Stomach (tissue), 9 donors: ENCODE results near the gene ZNF684. TPM values are rescaled to one million over a fixed set of nuclear protein-coding genes. Genes with fewer than 3 reads are reported as not detected.
A peak's percentile ranks its signal among the peaks of the same experiment; 100 is the strongest.

Experiments used
- DNase-seq, 2 donors: peaks; one replicate each; pipeline versions ENCODE4 v3.0.0 to v3.0.0-alpha.2; 2013 to 2019
- H3K27ac ChIP-seq, 5 donors: fragments of 200-600 bp in 4 of 5; sonication (generic) in 4 of 5; one replicate each; pipeline ENCODE4 v1.5.1; 2013 to 2019; ENCODE audit warnings: mild to moderate bottlenecking in 1 of 5, moderate library complexity in 1 of 5
- H3K27me3 ChIP-seq, 3 donors: fragments of 200-600 bp; sonication (generic); one replicate each; pipeline ENCODE4 v1.5.1; 2017 to 2019; ENCODE audit warnings: mixed run types in 1 of 3
- H3K36me3 ChIP-seq, 4 donors: fragments of 200-600 bp; sonication (generic); 1 replicate in 3 of 4; 2 replicates in 1 of 4; pipeline ENCODE4 v1.5.1; 2016 to 2019
- H3K4me1 ChIP-seq, 4 donors: fragments of 200-600 bp; sonication (generic); one replicate each; pipeline ENCODE4 v1.5.1; 2016 to 2019
- H3K4me3 ChIP-seq, 4 donors: fragments of 200-600 bp; sonication (generic) in 3 of 4; one replicate each; pipeline ENCODE4 v1.5.1; 2016 to 2019; ENCODE audit warnings: mild to moderate bottlenecking in 1 of 4
- H3K9me3 ChIP-seq, 4 donors: fragments of 200-600 bp; sonication (generic); one replicate each; pipeline ENCODE4 v1.5.1; 2016 to 2019
- EP300 ChIP-seq: sonication (generic); formaldehyde crosslinking; IDR thresholded peaks from one replicate; pipeline ENCODE4 v1.6.1; 2017; ENCODE audit warnings: antibody characterized with exemption
- POLR2A ChIP-seq, 4 donors: fragments of 450-650 bp; IDR thresholded peaks; one replicate each; pipeline ENCODE4 v1.6.1; 2016; ENCODE audit warnings: antibody characterized with exemption in 4 of 4, control low read depth in 2 of 4, mild to moderate bottlenecking in 1 of 4, moderate library complexity in 1 of 4
- POLR2AphosphoS5 ChIP-seq, 3 donors: sonication (generic); formaldehyde crosslinking; IDR thresholded peaks; one replicate each; pipeline ENCODE4 v1.6.1; 2016; ENCODE audit warnings: antibody characterized with exemption in 3 of 3
- WGBS, 5 donors: extraction: QIAGEN DNeasy Blood & Tissue Kit in 3 of 5; methylation state at CpG; one replicate each; pipeline versions ENCODE4 v1.1.5 to v1.1.7; 2013 to 2018; 5-methylcytosine and 5-hydroxymethylcytosine counted together
- intact Hi-C: fragments of 100-400 bp; cut with DNase I; formaldehyde crosslinking; loops from one replicate; pipeline ENCODE4 v1.15.1; 2023; ENCODE audit warnings: low total_unique reads
- polyA plus RNA-seq, 3 donors: library from polyadenylated mRNA; stranded (reverse); fragments of 200-250 nt; gene quantifications; one replicate each; pipeline ENCODE4 v1.2.3, GENCODE V29; 2013
- total RNA-seq, 5 donors: library from RNA; depleted of rRNA; stranded (reverse); fragments of >200 nt; gene quantifications; one replicate each; pipeline versions ENCODE4 v1.1.0 to v1.2.3, GENCODE V29; 2014 to 2016
- TF ChIP-seq, protein P1 (sequence below), 7 experiments: fragments of 450-650 bp in 4 of 7; fragments of 200-600 bp in 3 of 7; sonication (generic) in 3 of 7; IDR thresholded peaks; one replicate each; pipeline ENCODE4 v1.5.1; 2016 to 2019; ENCODE audit warnings: antibody characterized with exemption in 7 of 7, control low read depth in 2 of 7, mild to moderate bottlenecking in 1 of 7
- donor health status: healthy with polysubstance abuse.
- donor health status: Bipolar disorder and iron deficiency.
- donor health status: healthy.

The ZNF684 gene
- total and polyA plus RNA-seq, 8 donors, result 2.2 to 15.6 (median 3.9) TPM; not detected in 1

DNA sequence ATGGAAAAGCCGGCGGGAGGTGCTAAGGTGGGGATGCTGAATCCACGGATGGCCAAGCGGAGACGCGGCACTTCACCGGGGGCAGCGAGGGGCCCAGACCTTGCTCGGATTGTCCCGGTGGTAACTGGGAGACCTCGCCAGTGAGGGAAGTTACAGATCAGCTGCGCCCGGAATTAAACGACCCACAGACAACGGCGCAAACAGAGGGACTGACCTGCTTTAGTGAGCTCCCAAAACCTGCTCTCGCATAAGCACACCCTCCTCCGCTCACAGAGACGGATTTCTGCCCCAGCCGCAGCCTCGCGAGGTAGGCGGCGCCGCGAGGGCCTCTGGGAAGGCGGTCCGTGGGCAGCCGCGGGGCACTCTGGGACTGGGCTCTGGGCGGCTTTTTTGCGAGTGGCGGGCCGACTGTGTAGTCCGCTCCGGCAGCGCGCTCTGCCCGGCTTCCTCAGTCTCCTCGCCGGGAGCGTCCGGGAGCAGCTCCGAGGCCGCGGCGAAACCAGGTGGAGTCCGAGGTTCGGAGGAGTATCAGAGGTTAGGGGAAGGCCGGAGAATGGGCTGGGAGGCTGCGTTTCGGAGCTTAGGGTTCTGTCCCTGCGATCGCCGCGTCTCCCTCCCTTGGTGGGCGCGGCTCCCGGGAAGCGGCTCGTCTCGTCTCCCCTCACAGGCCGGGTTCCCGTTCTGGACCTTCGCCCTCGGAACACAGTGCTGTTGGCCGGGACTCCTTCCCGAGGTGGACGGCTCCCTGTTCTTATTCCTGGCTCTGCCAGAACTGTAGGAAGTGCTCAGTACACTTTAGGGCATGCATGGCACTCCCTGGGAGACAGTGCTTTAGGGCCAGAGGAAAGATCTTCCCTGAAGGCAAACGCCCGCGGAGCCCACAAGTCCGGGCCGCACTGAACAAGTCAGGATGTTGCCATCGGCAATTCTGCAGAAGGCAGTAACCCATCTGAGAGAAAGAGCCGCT, 22.8 kb upstream of the ZNF684 start, which contains the start of gene EXO5:
Gene EXO5 (plus strand): TSS at position 393 of the 967 bp plus-strand sequence. CDS start 5,778 bp downstream, outside the sequence.
- WGBS, 5 donors, result 1 to 2% (median 1%) methylated on average over 37 to 76 of the region's 76 CpGs
- Histone ChIP-seq H3K4me3 (peak within 1 kb of the TSS; percentile 74 to 82 (median 78)), H3K9me3 (peaks cover 0 to 40% (median 19%) of the 10 kb centered on the region in 4 donors), H3K4me1 (peaks cover 6 to 19% (median 18%) of the 10 kb centered on the region in 4 donors), H3K36me3 (peaks cover 0 to 15% (median 2%) of the 10 kb centered on the region in 4 donors), H3K27me3 (no peaks in the 10 kb centered on the region), H3K27ac (peak within 1 kb of the TSS; percentile 34 to 82 (median 75))
- intact Hi-C loops, result no loop called here
- peak; percentile 82 to 93 for DNase-seq
- TF ChIP-seq, protein P1, sequence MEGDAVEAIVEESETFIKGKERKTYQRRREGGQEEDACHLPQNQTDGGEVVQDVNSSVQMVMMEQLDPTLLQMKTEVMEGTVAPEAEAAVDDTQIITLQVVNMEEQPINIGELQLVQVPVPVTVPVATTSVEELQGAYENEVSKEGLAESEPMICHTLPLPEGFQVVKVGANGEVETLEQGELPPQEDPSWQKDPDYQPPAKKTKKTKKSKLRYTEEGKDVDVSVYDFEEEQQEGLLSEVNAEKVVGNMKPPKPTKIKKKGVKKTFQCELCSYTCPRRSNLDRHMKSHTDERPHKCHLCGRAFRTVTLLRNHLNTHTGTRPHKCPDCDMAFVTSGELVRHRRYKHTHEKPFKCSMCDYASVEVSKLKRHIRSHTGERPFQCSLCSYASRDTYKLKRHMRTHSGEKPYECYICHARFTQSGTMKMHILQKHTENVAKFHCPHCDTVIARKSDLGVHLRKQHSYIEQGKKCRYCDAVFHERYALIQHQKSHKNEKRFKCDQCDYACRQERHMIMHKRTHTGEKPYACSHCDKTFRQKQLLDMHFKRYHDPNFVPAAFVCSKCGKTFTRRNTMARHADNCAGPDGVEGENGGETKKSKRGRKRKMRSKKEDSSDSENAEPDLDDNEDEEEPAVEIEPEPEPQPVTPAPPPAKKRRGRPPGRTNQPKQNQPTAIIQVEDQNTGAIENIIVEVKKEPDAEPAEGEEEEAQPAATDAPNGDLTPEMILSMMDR (IDR thresholded peaks at IDR 0.05), result peak in 1 of 7 experiments; percentile 6
- TF ChIP-seq POLR2A (IDR thresholded peaks at IDR 0.05), result no peak
- peak; percentile 40 to 64 (median 49) for TF ChIP-seq POLR2AphosphoS5 (IDR thresholded peaks at IDR 0.05)

GRCh38 chr1:40519517-40519916, 11.9 kb upstream of the ZNF684 start:
- intact Hi-C loops, result no loop called here
- TF ChIP-seq POLR2A (IDR thresholded peaks at IDR 0.05) (no peak), POLR2AphosphoS5 (IDR thresholded peaks at IDR 0.05) (no peak), EP300 (no peak)
- TF ChIP-seq, protein P1 (IDR thresholded peaks at IDR 0.05), result no peak
- no peak overlapping the region for H3K27ac ChIP-seq
- no peaks in the 10 kb centered on the region for H3K4me1 ChIP-seq
- H3K9me3 ChIP-seq, result peaks cover 5 to 96% (median 62%) of the 10 kb centered on the region in 4 donors
- no peak overlapping the region for H3K4me3 ChIP-seq
- DNase-seq, result no peak
- no peaks in the 10 kb centered on the region for H3K27me3 ChIP-seq
- peaks cover 5 to 16% (median 14%) of the 10 kb centered on the region in 4 donors for H3K36me3 ChIP-seq
- 74 to 87% (median 80%) methylated on average over 2 of the region's 2 CpGs for WGBS, 5 donors

DNA sequence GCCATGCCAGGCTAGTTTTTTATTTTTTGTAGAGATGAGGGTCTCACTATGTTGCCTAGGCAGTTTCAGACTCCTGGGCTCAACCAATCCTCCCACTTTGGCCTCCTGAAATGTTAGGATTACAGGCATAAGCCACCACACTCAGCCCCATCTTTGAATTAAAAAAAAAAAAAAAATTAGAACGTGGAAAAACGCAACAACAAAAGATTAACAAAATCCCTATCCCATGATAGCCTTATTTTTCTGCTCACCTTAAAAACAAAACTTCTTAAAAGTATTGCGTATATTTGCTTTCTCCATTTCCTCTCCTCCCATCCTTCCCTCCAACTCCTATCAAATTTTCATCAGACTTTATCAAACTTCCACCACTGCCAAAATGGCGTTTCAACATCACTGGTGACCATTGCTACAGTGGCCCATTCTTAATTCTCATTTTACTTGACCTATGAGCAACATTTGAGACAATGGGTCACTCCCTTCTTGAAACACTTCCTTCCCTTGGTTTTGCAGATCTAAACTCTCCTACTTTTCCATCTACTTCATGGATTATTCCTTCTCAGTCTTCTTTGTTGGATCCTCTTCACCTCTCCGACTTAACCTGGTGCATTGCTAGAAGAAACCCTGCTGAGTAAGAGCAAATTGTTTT, 579 bp upstream of the ZNF684 start:
- peaks cover 6 to 23% (median 14%) of the 10 kb centered on the region in 4 donors for H3K4me1 ChIP-seq
- peak overlapping the region; percentile 61 to 74 (median 68) for H3K4me3 ChIP-seq
- no peaks in the 10 kb centered on the region for H3K27me3 ChIP-seq
- no peak for TF ChIP-seq POLR2AphosphoS5 (IDR thresholded peaks at IDR 0.05)
- no peak for TF ChIP-seq POLR2A (IDR thresholded peaks at IDR 0.05)
- TF ChIP-seq EP300, result no peak
- WGBS, 5 donors, result 25 to 43% (median 30%) methylated on average over 5 of the region's 5 CpGs
- peak overlapping the region in 4 of 5 donors; percentile 77 to 89 (median 86) for H3K27ac ChIP-seq
- no peaks in the 10 kb centered on the region for H3K36me3 ChIP-seq
- peaks cover 0 to 7% (median 3%) of the 10 kb centered on the region in 4 donors for H3K9me3 ChIP-seq
- intact Hi-C loops, result no loop called here
- peak in 1 of 2 donors; percentile 54 for DNase-seq

GRCh38 chr1:40532062-40532389, 589 bp downstream of the ZNF684 start:
- Histone ChIP-seq H3K9me3 (no peaks in the 10 kb centered on the region), H3K4me1 (peaks cover 6 to 23% (median 14%) of the 10 kb centered on the region in 4 donors), H3K27me3 (no peaks in the 10 kb centered on the region), H3K36me3 (peaks cover 0 to 2% (median 0%) of the 10 kb centered on the region in 4 donors), H3K4me3 (peak overlapping the region; percentile 61 to 74 (median 68)), H3K27ac (peak overlapping the region; percentile 77 to 92 (median 88))
- DNase-seq, result no peak
- WGBS, 5 donors, result 1 to 7% (median 4%) methylated on average over 3 of the region's 3 CpGs
- TF ChIP-seq EP300, result no peak
- no peak for TF ChIP-seq POLR2A (IDR thresholded peaks at IDR 0.05)
- intact Hi-C loops, result no loop called here

DNA sequence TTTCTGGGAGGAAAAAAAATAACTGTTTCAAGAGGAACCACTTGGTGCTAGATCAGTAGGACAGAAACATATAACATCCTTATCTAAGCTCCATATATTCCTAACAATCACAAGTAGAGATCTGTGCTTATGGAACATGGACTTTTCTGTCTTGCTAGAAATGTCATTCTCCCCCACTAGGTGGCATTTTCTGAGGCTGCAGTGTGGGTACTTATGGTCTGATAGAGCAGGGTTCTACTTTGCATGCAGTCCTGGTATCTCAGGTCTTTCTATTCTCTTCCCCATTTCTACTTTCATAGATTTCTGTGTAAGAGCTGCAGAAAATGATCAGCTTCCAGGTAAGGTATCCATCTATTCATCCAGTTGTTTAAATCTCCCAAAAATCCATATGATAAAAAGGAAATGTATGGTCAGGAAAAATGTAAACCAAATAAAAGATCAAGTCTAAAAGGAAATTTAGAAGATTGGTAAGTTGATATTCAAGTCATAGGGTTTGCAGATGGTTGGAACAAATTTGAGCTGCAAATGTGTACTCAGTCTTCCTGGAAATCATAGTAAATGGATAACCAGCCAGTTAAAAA, 1.5 kb downstream of the ZNF684 start:
- Histone ChIP-seq H3K4me1 (peaks cover 6 to 23% (median 14%) of the 10 kb centered on the region in 4 donors), H3K27me3 (no peaks in the 10 kb centered on the region), H3K36me3 (peaks cover 0 to 11% (median 1%) of the 10 kb centered on the region in 4 donors), H3K4me3 (no peak overlapping the region), H3K27ac (no peak overlapping the region), H3K9me3 (no peaks in the 10 kb centered on the region)
- peak in 1 of 2 donors; percentile 74 for DNase-seq
- TF ChIP-seq, protein P1 (IDR thresholded peaks at IDR 0.05), result peak in 4 of 7 experiments; percentile 21 to 50 (median 28)
- TF ChIP-seq EP300, result no peak
- intact Hi-C loops, result no loop called here
